ENCODE measurements around the gene MUSTN1. TPM values are rescaled to one million over a fixed set of nuclear protein-coding genes. Genes with fewer than 3 reads are reported as not detected.

MUSTN1 gene
- total and polyA plus RNA-seq, 8 donors: 0.42 to 63.7 (median 0.55) TPM; not detected in 3

DNA sequence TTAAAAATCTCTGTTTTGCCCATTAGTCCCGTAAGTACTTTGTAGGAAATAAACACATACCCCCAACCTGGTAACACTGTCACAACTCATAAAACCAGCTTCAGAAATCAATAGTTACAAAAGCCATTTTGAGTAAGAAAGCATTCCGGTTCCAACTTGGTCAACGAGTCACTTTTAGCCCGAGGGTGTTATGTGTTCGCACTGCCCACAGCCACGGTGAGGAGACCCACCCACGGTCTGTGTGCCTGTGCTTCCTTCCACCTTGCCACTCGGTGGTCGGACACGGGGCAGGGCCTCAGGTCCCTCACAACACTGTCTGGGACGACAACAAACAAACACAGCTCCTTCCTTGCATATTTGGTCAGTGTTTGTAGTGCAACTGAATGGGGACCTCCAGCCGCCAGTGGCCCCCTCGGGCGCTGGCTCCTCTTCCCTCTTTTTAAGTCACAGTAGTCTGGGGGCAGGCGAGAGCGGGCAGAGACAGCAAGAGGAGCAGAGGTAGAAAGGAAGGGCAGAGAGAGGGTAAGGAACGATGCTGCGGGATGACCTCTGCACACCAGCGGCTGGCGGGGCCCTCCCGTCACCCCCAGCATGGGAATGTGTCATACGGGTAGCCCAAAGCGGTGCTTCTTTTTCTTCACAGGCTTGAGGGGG, 5.2 kb upstream of the MUSTN1 start:
- no peaks in the 10 kb centered on the region for H3K27me3 ChIP-seq
- no peak overlapping the region for H3K27ac ChIP-seq
- H3K36me3 ChIP-seq: peaks cover 0 to 4% (median 2%) of the 10 kb centered on the region in 3 donors
- TF ChIP-seq, protein P1, sequence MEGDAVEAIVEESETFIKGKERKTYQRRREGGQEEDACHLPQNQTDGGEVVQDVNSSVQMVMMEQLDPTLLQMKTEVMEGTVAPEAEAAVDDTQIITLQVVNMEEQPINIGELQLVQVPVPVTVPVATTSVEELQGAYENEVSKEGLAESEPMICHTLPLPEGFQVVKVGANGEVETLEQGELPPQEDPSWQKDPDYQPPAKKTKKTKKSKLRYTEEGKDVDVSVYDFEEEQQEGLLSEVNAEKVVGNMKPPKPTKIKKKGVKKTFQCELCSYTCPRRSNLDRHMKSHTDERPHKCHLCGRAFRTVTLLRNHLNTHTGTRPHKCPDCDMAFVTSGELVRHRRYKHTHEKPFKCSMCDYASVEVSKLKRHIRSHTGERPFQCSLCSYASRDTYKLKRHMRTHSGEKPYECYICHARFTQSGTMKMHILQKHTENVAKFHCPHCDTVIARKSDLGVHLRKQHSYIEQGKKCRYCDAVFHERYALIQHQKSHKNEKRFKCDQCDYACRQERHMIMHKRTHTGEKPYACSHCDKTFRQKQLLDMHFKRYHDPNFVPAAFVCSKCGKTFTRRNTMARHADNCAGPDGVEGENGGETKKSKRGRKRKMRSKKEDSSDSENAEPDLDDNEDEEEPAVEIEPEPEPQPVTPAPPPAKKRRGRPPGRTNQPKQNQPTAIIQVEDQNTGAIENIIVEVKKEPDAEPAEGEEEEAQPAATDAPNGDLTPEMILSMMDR (IDR thresholded peaks at IDR 0.05): no peak
- ATAC-seq: no peak
- H3K4me3 ChIP-seq: no peak overlapping the region
- H3K9me3 ChIP-seq: no peaks in the 10 kb centered on the region
- H3K4me1 ChIP-seq: peaks cover 0 to 8% (median 4%) of the 10 kb centered on the region in 3 donors
- 88 to 89% methylated on average over 23 of the region's 23 CpGs for WGBS, 2 donors
- intact Hi-C loops (cut with DNase I): no loop called here
- FAIRE-seq: no peak
- DNase-seq: no peak

DNA sequence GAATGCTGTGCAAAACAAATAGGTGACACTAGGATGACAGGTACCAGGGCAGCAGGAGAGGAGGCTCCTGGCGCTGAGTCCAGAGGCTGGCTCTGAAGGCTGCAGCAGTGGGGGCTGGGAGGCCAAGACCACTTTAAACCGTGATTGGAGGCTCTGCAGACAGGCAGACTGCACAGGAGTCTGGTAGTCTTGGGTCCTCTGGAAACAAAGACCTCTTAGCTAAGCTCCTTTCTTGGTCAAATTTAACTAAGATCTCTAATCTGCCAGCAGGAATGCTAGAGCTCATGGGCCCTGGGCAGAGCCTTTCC, 4.4 kb upstream of the MUSTN1 start:
- H3K4me3 ChIP-seq: no peak overlapping the region
- intact Hi-C loops (cut with DNase I): no loop called here
- WGBS, 2 donors: 74 to 89% methylated on average over 2 of the region's 2 CpGs
- H3K4me1 ChIP-seq: peaks cover 0 to 1% (median 0%) of the 10 kb centered on the region in 3 donors
- no peak for DNase-seq
- no peaks in the 10 kb centered on the region for H3K27me3 ChIP-seq
- no peak for FAIRE-seq
- H3K27ac ChIP-seq: no peak overlapping the region
- peaks cover 0 to 4% (median 2%) of the 10 kb centered on the region in 3 donors for H3K36me3 ChIP-seq
- TF ChIP-seq, protein P1 (IDR thresholded peaks at IDR 0.05): no peak
- ATAC-seq: no peak
- no peaks in the 10 kb centered on the region for H3K9me3 ChIP-seq

DNA sequence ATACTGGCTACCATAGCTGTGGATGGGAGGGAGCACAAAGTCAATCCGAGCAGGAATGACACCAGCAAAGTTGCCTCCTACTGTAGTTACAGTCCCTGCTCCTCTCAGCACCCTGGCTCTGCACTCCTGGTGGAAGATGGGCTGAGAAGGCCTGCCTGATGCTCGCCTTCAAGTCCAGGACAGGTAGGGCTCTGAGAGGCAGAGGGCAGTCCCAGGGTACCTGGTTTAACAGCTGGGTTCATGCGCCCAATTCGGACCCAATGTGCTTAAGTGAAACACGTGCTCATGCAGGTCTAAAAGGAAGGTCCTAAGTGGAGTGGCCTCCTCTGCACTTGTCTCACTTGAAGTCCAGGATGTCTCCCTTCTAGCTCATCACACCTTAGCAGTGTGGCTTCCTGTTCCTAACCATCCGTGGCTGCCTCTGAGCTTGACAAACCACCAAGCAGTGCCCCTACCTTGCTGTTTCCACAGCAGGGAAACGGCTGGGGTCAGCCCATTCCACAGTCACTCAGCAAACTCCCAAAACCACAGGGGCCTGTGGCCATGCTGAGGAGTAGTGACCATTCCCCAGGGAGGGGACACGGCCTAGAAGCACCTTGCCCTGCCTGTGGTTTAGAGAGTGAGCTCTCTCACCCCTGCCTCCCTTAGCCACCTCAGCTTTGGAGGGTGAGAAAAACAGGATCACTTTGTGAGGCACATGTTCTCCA, 3.9 kb upstream of the MUSTN1 start:
- DNase-seq (no peak), ATAC-seq (no peak), FAIRE-seq (no peak)
- Histone ChIP-seq H3K36me3 (peaks cover 0 to 4% (median 2%) of the 10 kb centered on the region in 3 donors), H3K27ac (no peak overlapping the region), H3K27me3 (no peaks in the 10 kb centered on the region), H3K4me1 (no peaks in the 10 kb centered on the region), H3K9me3 (no peaks in the 10 kb centered on the region), H3K4me3 (no peak overlapping the region)
- intact Hi-C loops (cut with DNase I): no loop called here
- 92 to 97% methylated on average over 8 of the region's 8 CpGs for WGBS, 2 donors
- TF ChIP-seq, protein P1 (IDR thresholded peaks at IDR 0.05): no peak

DNA sequence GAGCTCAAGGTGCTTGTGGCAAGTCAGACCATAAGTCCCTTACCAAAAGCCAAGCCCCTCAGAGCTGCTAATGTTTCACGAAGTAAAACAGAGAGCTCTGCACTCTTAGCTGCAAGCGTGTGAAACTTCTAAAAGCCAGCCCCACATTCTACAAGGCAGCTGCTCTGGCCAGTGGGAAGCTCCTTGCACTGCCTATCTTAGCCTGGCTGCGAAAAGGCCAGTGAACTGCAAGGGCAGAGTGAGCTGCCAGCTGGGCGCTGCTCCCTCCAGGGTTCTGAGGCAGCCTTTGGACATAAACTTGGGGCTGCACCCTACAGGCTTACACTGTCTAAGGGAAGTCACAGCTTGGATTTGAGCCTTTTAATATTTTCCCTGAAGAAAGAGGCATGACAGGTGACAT, 2.2 kb upstream of the MUSTN1 start:
- Histone ChIP-seq H3K27me3 (no peaks in the 10 kb centered on the region), H3K36me3 (peaks cover 0 to 2% (median 2%) of the 10 kb centered on the region in 3 donors), H3K27ac (no peak overlapping the region), H3K9me3 (no peaks in the 10 kb centered on the region), H3K4me3 (no peak overlapping the region), H3K4me1 (peaks cover 0 to 3% (median 0%) of the 10 kb centered on the region in 3 donors)
- 93% methylated on average over 4 of the region's 4 CpGs for WGBS, 2 donors
- FAIRE-seq (no peak), DNase-seq (peak in 1 of 6 donors; percentile 20), ATAC-seq (peak in 1 of 4 donors; percentile 29)
- TF ChIP-seq, protein P1 (IDR thresholded peaks at IDR 0.05): no peak
- intact Hi-C loops (cut with DNase I): no loop called here

DNA sequence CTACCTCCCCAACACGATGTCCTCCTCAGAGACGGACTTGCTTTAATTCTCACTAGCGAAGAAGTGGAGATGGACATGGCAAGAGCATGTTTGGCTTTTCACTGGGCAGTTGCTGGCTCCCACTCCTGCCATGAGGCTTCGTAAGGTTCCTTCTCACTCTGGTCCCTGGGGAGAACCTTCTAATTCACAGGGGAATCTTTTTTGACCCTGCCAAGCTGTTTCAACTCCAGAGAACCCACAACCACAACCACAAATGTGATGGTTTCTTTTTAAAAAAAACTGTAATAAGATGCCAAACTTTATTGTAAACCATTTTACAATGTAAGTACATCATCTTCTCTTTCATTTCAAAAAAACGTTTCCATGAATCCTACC, 1.6 kb upstream of the MUSTN1 start:
- H3K27ac ChIP-seq: no peak overlapping the region
- no peak overlapping the region for H3K4me3 ChIP-seq
- H3K4me1 ChIP-seq: peaks cover 0 to 8% (median 0%) of the 10 kb centered on the region in 3 donors
- 89 to 92% methylated on average over 5 of the region's 5 CpGs for WGBS, 2 donors
- ATAC-seq (no peak), FAIRE-seq (no peak), DNase-seq (no peak)
- no peaks in the 10 kb centered on the region for H3K9me3 ChIP-seq
- H3K27me3 ChIP-seq: no peaks in the 10 kb centered on the region
- H3K36me3 ChIP-seq: no peaks in the 10 kb centered on the region
- intact Hi-C loops (cut with DNase I): no loop called here
- TF ChIP-seq, protein P1 (IDR thresholded peaks at IDR 0.05): no peak
